Loucy (cell line): ENCODE measurements around the gene RPTOR.

Experiments used
- H2AFZ ChIP-seq: fragments of 200-600 bp; sonication (generic); 2 replicates; pipeline ENCODE4 v1.6.0; 2016; ENCODE audit warnings: antibody characterized with exemption, mild to moderate bottlenecking, low read length, moderate library complexity
- H3F3A ChIP-seq: fragments of 200-600 bp; 2 replicates; pipeline ENCODE4 v1.6.0; 2016; ENCODE audit warnings: antibody characterized with exemption, low read depth, mild to moderate bottlenecking
- H3K27me3 ChIP-seq: fragments of 200-600 bp; sonication (generic); 2 replicates; pipeline ENCODE4 v1.6.1; 2014; ENCODE audit warnings: low read length, mild to moderate bottlenecking; ENCODE audit not compliant: insufficient read depth, poor library complexity, severe bottlenecking
- H3K36me3 ChIP-seq: fragments of 200-600 bp; sonication (generic); 2 replicates; pipeline ENCODE4 v1.6.1; 2016; ENCODE audit warnings: low read length; ENCODE audit not compliant: insufficient read depth
- H3K4me1 ChIP-seq: fragments of 200-600 bp; sonication (generic); 2 replicates; pipeline ENCODE4 v1.5.1; 2014; ENCODE audit warnings: low read length, mild to moderate bottlenecking; ENCODE audit not compliant: insufficient read depth, poor library complexity, severe bottlenecking
- H3K4me2 ChIP-seq: fragments of 200-600 bp; sonication (generic); 2 replicates; pipeline ENCODE4 v1.6.0; 2014; ENCODE audit warnings: antibody characterized with exemption, low read length, low read depth, mild to moderate bottlenecking; ENCODE audit not compliant: poor library complexity, severe bottlenecking
- H3K4me3 ChIP-seq: fragments of 200-600 bp; sonication (generic); 2 replicates; pipeline ENCODE4 v1.5.1; 2014; ENCODE audit warnings: low read length, mild to moderate bottlenecking, mixed read lengths; ENCODE audit not compliant: poor library complexity, severe bottlenecking
- H3K79me2 ChIP-seq: fragments of 200-600 bp; sonication (generic); 2 replicates; pipeline ENCODE4 v1.6.1; 2014; ENCODE audit warnings: low read length; ENCODE audit not compliant: insufficient read depth
- H3K9ac ChIP-seq: fragments of 200-600 bp; sonication (generic); 2 replicates; pipeline ENCODE4 v1.6.0; 2014; ENCODE audit warnings: mild to moderate bottlenecking, low read depth, low read length, moderate library complexity; ENCODE audit not compliant: poor library complexity, severe bottlenecking
- H3K9me2 ChIP-seq: fragments of 200-600 bp; sonication (generic); replicated peaks from 2 replicates; pipeline ENCODE4 v1.6.1; 2016; ENCODE audit warnings: low read depth, low read length, mixed read lengths
- H3K9me3 ChIP-seq: fragments of 200-600 bp; sonication (generic); 2 replicates; pipeline ENCODE4 v1.6.1; 2014; ENCODE audit warnings: mild to moderate bottlenecking, antibody characterized with exemption, low read length, low read depth; ENCODE audit not compliant: insufficient read depth
- H4K20me1 ChIP-seq: fragments of 200-600 bp; sonication (generic); 2 replicates; pipeline ENCODE4 v1.6.0; 2014; ENCODE audit warnings: antibody characterized with exemption, low read length, mild to moderate bottlenecking; ENCODE audit not compliant: insufficient read depth, poor library complexity, severe bottlenecking
- EZH2phosphoT487 ChIP-seq: fragments of 200-600 bp; IDR thresholded peaks from 2 replicates; pipeline ENCODE4 v1.6.1; 2018; ENCODE audit warnings: antibody characterized with exemption, mild to moderate bottlenecking, moderate library complexity, borderline replicate concordance
- TF ChIP-seq, protein P1 (sequence below): fragments of 200-600 bp; sonication (generic); conservative IDR thresholded peaks from 2 replicates; pipeline ENCODE4 v1.5.1; 2014; ENCODE audit warnings: mild to moderate bottlenecking, antibody characterized with exemption, low read length

RPTOR gene

DNA sequence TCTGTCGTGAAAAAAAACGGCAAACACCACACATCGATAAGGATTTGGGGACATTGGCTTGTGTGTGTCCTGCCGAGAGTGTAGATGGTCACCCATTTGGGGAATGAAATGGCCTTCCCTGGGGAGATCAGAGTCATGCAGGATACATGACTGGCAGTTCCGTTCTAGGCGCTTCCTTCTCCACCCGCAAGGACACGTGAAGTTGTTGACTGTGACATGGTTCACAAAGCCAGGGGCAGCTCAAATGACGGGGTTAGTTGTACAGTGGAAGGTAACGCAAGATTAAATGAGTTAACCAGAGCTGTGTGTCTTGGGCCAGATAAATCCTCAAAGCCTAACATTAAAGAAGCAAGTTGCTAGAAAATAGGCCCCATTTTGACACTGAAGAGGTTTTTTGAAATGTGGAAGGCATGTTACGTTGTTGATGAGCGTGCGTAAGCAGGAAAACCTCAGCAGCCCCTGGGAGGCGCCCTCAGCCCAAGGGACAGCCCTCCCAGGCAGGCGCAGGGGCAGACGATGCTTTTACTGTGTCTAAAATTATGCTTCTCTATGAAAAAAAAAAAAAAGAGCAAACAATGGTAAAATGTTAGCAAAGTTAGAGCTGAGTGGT, 411.1 kb downstream of the RPTOR start:
- Histone ChIP-seq H3K9ac (no peak overlapping the region), H3K4me3 (no peak overlapping the region), H3K79me2 (no peaks in the 10 kb centered on the region), H3F3A (no peaks in the 10 kb centered on the region), H4K20me1 (no peaks in the 10 kb centered on the region), H3K9me3 (no peaks in the 10 kb centered on the region), H3K9me2 (no peaks in the 10 kb centered on the region), H3K36me3 (no peaks in the 10 kb centered on the region), H3K4me1 (no peaks in the 10 kb centered on the region), H3K27me3 (no peaks in the 10 kb centered on the region), H3K4me2 (no peak overlapping the region), H2AFZ (no peak overlapping the region)
- TF ChIP-seq, protein P1, sequence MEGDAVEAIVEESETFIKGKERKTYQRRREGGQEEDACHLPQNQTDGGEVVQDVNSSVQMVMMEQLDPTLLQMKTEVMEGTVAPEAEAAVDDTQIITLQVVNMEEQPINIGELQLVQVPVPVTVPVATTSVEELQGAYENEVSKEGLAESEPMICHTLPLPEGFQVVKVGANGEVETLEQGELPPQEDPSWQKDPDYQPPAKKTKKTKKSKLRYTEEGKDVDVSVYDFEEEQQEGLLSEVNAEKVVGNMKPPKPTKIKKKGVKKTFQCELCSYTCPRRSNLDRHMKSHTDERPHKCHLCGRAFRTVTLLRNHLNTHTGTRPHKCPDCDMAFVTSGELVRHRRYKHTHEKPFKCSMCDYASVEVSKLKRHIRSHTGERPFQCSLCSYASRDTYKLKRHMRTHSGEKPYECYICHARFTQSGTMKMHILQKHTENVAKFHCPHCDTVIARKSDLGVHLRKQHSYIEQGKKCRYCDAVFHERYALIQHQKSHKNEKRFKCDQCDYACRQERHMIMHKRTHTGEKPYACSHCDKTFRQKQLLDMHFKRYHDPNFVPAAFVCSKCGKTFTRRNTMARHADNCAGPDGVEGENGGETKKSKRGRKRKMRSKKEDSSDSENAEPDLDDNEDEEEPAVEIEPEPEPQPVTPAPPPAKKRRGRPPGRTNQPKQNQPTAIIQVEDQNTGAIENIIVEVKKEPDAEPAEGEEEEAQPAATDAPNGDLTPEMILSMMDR: no peak
- TF ChIP-seq EZH2phosphoT487: no peak

GRCh38 chr17:80956321-80957190, 411.9 kb downstream of the RPTOR start:
- Histone ChIP-seq H2AFZ (no peak overlapping the region), H3F3A (no peaks in the 10 kb centered on the region), H3K36me3 (no peaks in the 10 kb centered on the region), H4K20me1 (no peaks in the 10 kb centered on the region), H3K9ac (no peak overlapping the region), H3K4me1 (no peaks in the 10 kb centered on the region), H3K9me3 (no peaks in the 10 kb centered on the region), H3K4me2 (no peak overlapping the region), H3K9me2 (no peaks in the 10 kb centered on the region), H3K27me3 (no peaks in the 10 kb centered on the region), H3K79me2 (no peaks in the 10 kb centered on the region), H3K4me3 (no peak overlapping the region)
- TF ChIP-seq, protein P1: no peak
- no peak for TF ChIP-seq EZH2phosphoT487

DNA sequence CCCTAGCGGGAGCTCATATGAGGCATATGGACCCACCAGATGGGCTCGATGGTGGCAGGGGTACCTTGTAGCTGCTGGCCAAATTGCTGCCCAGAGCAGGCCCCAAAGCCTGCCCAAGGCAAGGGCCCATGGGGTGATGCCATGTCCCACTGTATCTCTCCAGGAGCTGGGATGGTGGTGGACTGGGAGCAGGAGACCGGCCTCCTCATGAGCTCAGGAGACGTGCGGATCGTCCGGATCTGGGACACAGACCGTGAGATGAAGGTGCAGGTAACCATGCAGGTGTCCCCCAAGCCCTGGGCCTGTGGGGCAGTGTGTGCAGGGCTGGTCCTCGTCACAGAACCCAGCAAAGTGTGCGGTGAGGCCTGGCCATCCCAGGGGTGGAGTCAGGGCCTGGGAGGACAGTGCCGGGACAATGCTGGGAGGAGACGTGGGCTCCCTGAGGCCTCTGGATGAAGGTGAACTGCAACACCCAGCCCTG, 412.9 kb downstream of the RPTOR start:
- no peaks in the 10 kb centered on the region for H3K4me1 ChIP-seq
- no peak overlapping the region for H3K4me2 ChIP-seq
- H3K9ac ChIP-seq: no peak overlapping the region
- H3F3A ChIP-seq: no peaks in the 10 kb centered on the region
- H3K9me3 ChIP-seq: no peaks in the 10 kb centered on the region
- H3K36me3 ChIP-seq: no peaks in the 10 kb centered on the region
- H3K79me2 ChIP-seq: no peaks in the 10 kb centered on the region
- no peak for TF ChIP-seq EZH2phosphoT487
- TF ChIP-seq, protein P1: no peak
- H2AFZ ChIP-seq: no peak overlapping the region
- H3K9me2 ChIP-seq: no peaks in the 10 kb centered on the region
- no peaks in the 10 kb centered on the region for H4K20me1 ChIP-seq
- no peak overlapping the region for H3K4me3 ChIP-seq
- H3K27me3 ChIP-seq: no peaks in the 10 kb centered on the region
